Panc1 (cell line): ENCODE measurements around the gene STAC. TPM values are rescaled to one million over a fixed set of nuclear protein-coding genes. Genes with fewer than 3 reads are reported as not detected.

Source experiments
- ATAC-seq: fragments of 200-7000 bp; cut with Tn5 transposase; 2 replicates; pipeline ENCODE4 v1.9.1; 2020; ENCODE audit warnings: mild to moderate bottlenecking, moderate library complexity
- BruUV-seq: library from RNA; stranded (reverse); fragments of 400-500 nt; replicated peaks from 2 replicates; lab custom pipeline; 2021; lab: Mats Ljungman, UMichigan
- CTCF ChIA-PET: fragments of 300-600 bp; sonication (Branson Sonifier 250); formaldehyde crosslinking; loops from one replicate; lab custom pipeline; 2022; ENCODE audit warnings: antibody characterized with exemption; lab: Charles Lee
- POLR2A ChIA-PET: fragments of 300-600 bp; sonication (Branson Sonifier 250); formaldehyde crosslinking; loops from one replicate; lab custom pipeline; 2022; ENCODE audit warnings: antibody characterized with exemption; lab: Charles Lee
- DNase-seq: peaks from one replicate; pipeline ENCODE4 v3.0.0-alpha.2; 2010; ENCODE audit warnings: low read depth, low spot score
- H3K27ac ChIP-seq: 2 replicates; pipeline ENCODE4 v1.5.1; 2011; ENCODE audit warnings: mild to moderate bottlenecking, low read length, inconsistent platforms
- H3K27me3 ChIP-seq: fragments of 200-500 bp; sonication (Bioruptor generic); 2 replicates; pipeline ENCODE4 v1.6.0; 2014; ENCODE audit warnings: low read length, inconsistent platforms; ENCODE audit not compliant: control insufficient read depth, insufficient read depth
- H3K36me3 ChIP-seq: fragments of 200-500 bp; sonication (Bioruptor generic); 2 replicates; pipeline ENCODE4 v1.5.1; 2014; ENCODE audit warnings: inconsistent platforms, mild to moderate bottlenecking, low read length, moderate library complexity; ENCODE audit not compliant: control insufficient read depth, insufficient read depth
- H3K4me1 ChIP-seq: 2 replicates; pipeline ENCODE4 v1.5.1; 2011; ENCODE audit warnings: inconsistent platforms, mild to moderate bottlenecking, low read length, moderate library complexity; ENCODE audit not compliant: control insufficient read depth, insufficient read depth
- H3K4me3 ChIP-seq, 2 experiments: 2 replicates each; pipeline ENCODE4 v1.5.1; 2011 to 2012; ENCODE audit warnings: low read depth in 2 of 2, low read length in 2 of 2, mild to moderate bottlenecking in 2 of 2, inconsistent platforms in 1 of 2, moderate library complexity in 1 of 2
- H3K9me3 ChIP-seq: fragments of 200-500 bp; sonication (Bioruptor generic); 2 replicates; pipeline ENCODE4 v1.5.1; 2014; ENCODE audit warnings: low read depth, mild to moderate bottlenecking, inconsistent platforms, low read length, moderate library complexity; ENCODE audit not compliant: control insufficient read depth, insufficient read depth
- POLR2AphosphoS5 ChIP-seq: IDR thresholded peaks from 2 replicates; pipeline ENCODE4 v1.6.1; 2012; ENCODE audit warnings: mild to moderate bottlenecking, low read depth, low read length, moderate library complexity
- REST ChIP-seq, 2 experiments: IDR thresholded peaks; 2 replicates each; pipeline ENCODE4 v1.6.1; 2011 to 2012; ENCODE audit warnings: low read depth in 2 of 2, control low read depth in 1 of 2, low read length in 1 of 2, mild to moderate bottlenecking in 1 of 2, moderate library complexity in 1 of 2; ENCODE audit not compliant: insufficient read depth in 1 of 2
- SIN3A ChIP-seq: IDR thresholded peaks from 2 replicates; pipeline ENCODE4 v1.6.1; 2012; ENCODE audit warnings: low read depth, mild to moderate bottlenecking, low read length, moderate library complexity, borderline replicate concordance; ENCODE audit not compliant: insufficient read depth
- TCF7L2 ChIP-seq: IDR thresholded peaks from 2 replicates; pipeline ENCODE4 v1.6.1; 2011; ENCODE audit warnings: mild to moderate bottlenecking, low read depth, low read length, inconsistent platforms
- in situ Hi-C: cut with HindIII; loops from 2 replicates; pipeline ENCODE4 v1.10.0; 2016; ENCODE audit warnings: low sequenced_read_pairs, low pct_unique_long_range_greater_than_20kb
- intact Hi-C: fragments of 100-400 bp; cut with micrococcal nuclease; formaldehyde crosslinking; loops from one replicate; pipeline ENCODE4 v1.10.0; 2022; ENCODE audit not compliant: unreplicated experiment
- total RNA-seq: library from RNA; stranded (reverse); gene quantifications from one replicate; pipeline ENCODE4 v1.2.1, GENCODE V29; 2021; ENCODE audit not compliant: unreplicated experiment
- TF ChIP-seq, protein P1 (sequence below): fragments of 450-650 bp; IDR thresholded peaks from 2 replicates; pipeline ENCODE4 v1.5.1; 2017; ENCODE audit warnings: mild to moderate bottlenecking

The STAC gene
- total RNA-seq, 1 experiment from 2014 or later, result 18.8 TPM

GRCh38 chr3:36397841-36398240, 17.5 kb downstream of the STAC start:
- in situ Hi-C loops (no loop called here), intact Hi-C loops (no loop called here)
- no peak overlapping the region for H3K4me3 ChIP-seq
- no peaks in the 10 kb centered on the region for H3K9me3 ChIP-seq
- POLR2A ChIA-PET, result no interaction called here
- BruUV-seq, result no TSS peak
- ATAC-seq (no peak), DNase-seq (no peak)
- no peaks in the 10 kb centered on the region for H3K27me3 ChIP-seq
- no peak overlapping the region for H3K27ac ChIP-seq
- H3K4me1 ChIP-seq, result no peaks in the 10 kb centered on the region
- TF ChIP-seq REST (IDR thresholded peaks at IDR 0.05; ENCODE audit: insufficient read depth in 1 of 2, low read depth in 2 of 2, low read length in 1 of 2) (no peak), SIN3A (no peak), TCF7L2 (no peak), POLR2AphosphoS5 (no peak)
- TF ChIP-seq, protein P1, sequence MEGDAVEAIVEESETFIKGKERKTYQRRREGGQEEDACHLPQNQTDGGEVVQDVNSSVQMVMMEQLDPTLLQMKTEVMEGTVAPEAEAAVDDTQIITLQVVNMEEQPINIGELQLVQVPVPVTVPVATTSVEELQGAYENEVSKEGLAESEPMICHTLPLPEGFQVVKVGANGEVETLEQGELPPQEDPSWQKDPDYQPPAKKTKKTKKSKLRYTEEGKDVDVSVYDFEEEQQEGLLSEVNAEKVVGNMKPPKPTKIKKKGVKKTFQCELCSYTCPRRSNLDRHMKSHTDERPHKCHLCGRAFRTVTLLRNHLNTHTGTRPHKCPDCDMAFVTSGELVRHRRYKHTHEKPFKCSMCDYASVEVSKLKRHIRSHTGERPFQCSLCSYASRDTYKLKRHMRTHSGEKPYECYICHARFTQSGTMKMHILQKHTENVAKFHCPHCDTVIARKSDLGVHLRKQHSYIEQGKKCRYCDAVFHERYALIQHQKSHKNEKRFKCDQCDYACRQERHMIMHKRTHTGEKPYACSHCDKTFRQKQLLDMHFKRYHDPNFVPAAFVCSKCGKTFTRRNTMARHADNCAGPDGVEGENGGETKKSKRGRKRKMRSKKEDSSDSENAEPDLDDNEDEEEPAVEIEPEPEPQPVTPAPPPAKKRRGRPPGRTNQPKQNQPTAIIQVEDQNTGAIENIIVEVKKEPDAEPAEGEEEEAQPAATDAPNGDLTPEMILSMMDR, result no peak
- CTCF ChIA-PET, result no interaction called here
- no peaks in the 10 kb centered on the region for H3K36me3 ChIP-seq

- Histone ChIP-seq H3K27me3 (no peaks in the 10 kb centered on the region), H3K27ac (no peak overlapping the region), H3K4me3 (no peak overlapping the region), H3K36me3 (no peaks in the 10 kb centered on the region), H3K9me3 (no peaks in the 10 kb centered on the region), H3K4me1 (no peaks in the 10 kb centered on the region)
- POLR2A ChIA-PET, result no interaction called here
- no TSS peak for BruUV-seq
- intact Hi-C loops (no loop called here), in situ Hi-C loops (no loop called here)
- CTCF ChIA-PET, result no interaction called here
- TF ChIP-seq, protein P1, result no peak
- TF ChIP-seq SIN3A, result no peak
- TF ChIP-seq TCF7L2, result no peak
- TF ChIP-seq REST (IDR thresholded peaks at IDR 0.05; ENCODE audit: insufficient read depth in 1 of 2, low read depth in 2 of 2, low read length in 1 of 2), result no peak
- TF ChIP-seq POLR2AphosphoS5, result no peak
- DNase-seq (no peak), ATAC-seq (no peak)
Observed at GRCh38 chr3:36399933-36400332, 19.6 kb downstream of the STAC start.
